H1 (cell line): Measurements from ENCODE around the gene DZIP1L. TPM values are rescaled to one million over a fixed set of nuclear protein-coding genes. Genes with fewer than 3 reads are reported as not detected.

Experiments
- CEBPB ChIP-seq: IDR thresholded peaks from 2 replicates; pipeline ENCODE4 v1.6.1; 2012; ENCODE audit warnings: low read depth, low read length
- CHD7 ChIP-seq: fragments of 300-600 bp; sonication (generic); IDR thresholded peaks from 2 replicates; pipeline ENCODE4 v1.7.1; 2012; ENCODE audit warnings: low read length, moderate library complexity, mild to moderate bottlenecking, inconsistent platforms; ENCODE audit not compliant: insufficient replicate concordance
- EP300 ChIP-seq, 2 experiments: IDR thresholded peaks; 1 replicate in 1 of 2; 2 replicates in 1 of 2; pipeline ENCODE4 v1.6.1; 2011 to 2012; ENCODE audit warnings: low read depth in 2 of 2, low read length in 2 of 2, mild to moderate bottlenecking in 2 of 2, borderline replicate concordance in 1 of 2, inconsistent platforms in 1 of 2, moderate library complexity in 1 of 2
- FOSL1 ChIP-seq: IDR thresholded peaks from 2 replicates; pipeline ENCODE4 v1.6.1; 2011; ENCODE audit warnings: mild to moderate bottlenecking, low read depth, low read length, moderate library complexity; ENCODE audit not compliant: insufficient read depth
- KDM1A ChIP-seq: fragments of 200-600, 300-600 bp; sonication (generic); IDR thresholded peaks from 2 replicates; pipeline ENCODE4 v1.7.1; 2016; ENCODE audit warnings: mild to moderate bottlenecking, low read length, borderline replicate concordance
- polyA plus RNA-seq, 7 experiments: library from polyadenylated mRNA; depleted of rRNA in 3 of 7; stranded (reverse) in 5 of 7; unstranded in 2 of 7; fragments of >200 nt in 5 of 7; fragments of 200-250 nt in 2 of 7; gene quantifications; 1 replicate in 5 of 7; 2 replicates in 1 of 7; 4 replicates in 1 of 7; pipeline versions ENCODE4 v1.2.1 to v1.2.3, GENCODE V29; 2011 to 2013; ENCODE audit warnings: missing spikeins in 2 of 7, mixed read lengths in 2 of 7
- total RNA-seq: library from RNA; stranded (reverse); fragmentation: NEBNext Ultra II Directional; extraction: Animal tissue kit (Norgen Biotek cat#: 25700); gene quantifications from 2 replicates; pipeline ENCODE4 v1.2.1, GENCODE V29; 2021
- TF ChIP-seq, protein P1 (sequence below): IDR thresholded peaks from 2 replicates; pipeline ENCODE4 v1.6.1; 2012; ENCODE audit warnings: low read length, inconsistent platforms

The DZIP1L gene
- total and polyA plus RNA-seq, 2 of the 8 experiments (the other 6 are each of a cell fraction or from before 2014, with no cell fraction given) = 6.5 to 8.3 TPM

- TF ChIP-seq CHD7 (no peak), CEBPB (no peak), EP300 (IDR thresholded peaks at IDR 0.05; ENCODE audit: borderline replicate concordance in 1 of 2, low read depth in 2 of 2, low read length in 2 of 2) (no peak), FOSL1 (no peak), KDM1A (no peak)
- TF ChIP-seq, protein P1, sequence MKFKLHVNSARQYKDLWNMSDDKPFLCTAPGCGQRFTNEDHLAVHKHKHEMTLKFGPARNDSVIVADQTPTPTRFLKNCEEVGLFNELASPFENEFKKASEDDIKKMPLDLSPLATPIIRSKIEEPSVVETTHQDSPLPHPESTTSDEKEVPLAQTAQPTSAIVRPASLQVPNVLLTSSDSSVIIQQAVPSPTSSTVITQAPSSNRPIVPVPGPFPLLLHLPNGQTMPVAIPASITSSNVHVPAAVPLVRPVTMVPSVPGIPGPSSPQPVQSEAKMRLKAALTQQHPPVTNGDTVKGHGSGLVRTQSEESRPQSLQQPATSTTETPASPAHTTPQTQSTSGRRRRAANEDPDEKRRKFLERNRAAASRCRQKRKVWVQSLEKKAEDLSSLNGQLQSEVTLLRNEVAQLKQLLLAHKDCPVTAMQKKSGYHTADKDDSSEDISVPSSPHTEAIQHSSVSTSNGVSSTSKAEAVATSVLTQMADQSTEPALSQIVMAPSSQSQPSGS = no peak
Measured at GRCh38 chr3:138042043-138042442, 73.4 kb downstream of the DZIP1L start (continued).
